ENCODE results near the gene ACER3.
A peak's percentile ranks its signal among the peaks of the same experiment; 100 is the strongest.
"Not testable (repeated sequence)": the region's sequence is repeated elsewhere in the genome, so short reads cannot be mapped to it uniquely, and the experiment has no call there.

Gene ACER3

GRCh38 chr11:76880314-76880713 lies 19.6 kb downstream of the ACER3 start:
- DNase-seq = no peak

- DNase-seq = no peak
These were observed 20.2 kb downstream of the ACER3 start for GRCh38 chr11:76880956-76881355.

GRCh38 chr11:76885390-76886097 lies 24.8 kb downstream of the ACER3 start:
- DNase-seq = peak; percentile 13

- no peak for DNase-seq
These were observed 28.3 kb downstream of the ACER3 start for GRCh38 chr11:76888989-76889388.

- no peak for DNase-seq
These were observed 28.8 kb downstream of the ACER3 start for GRCh38 chr11:76889411-76889975.

GRCh38 chr11:76890329-76890728 lies 29.6 kb downstream of the ACER3 start:
- DNase-seq = no peak

- DNase-seq = no peak
These were observed 30.6 kb downstream of the ACER3 start for GRCh38 chr11:76891285-76891684.

GRCh38 chr11:76891793-76892192 lies 31.1 kb downstream of the ACER3 start:
- DNase-seq = no peak

- no peak for DNase-seq
These were observed 31.6 kb downstream of the ACER3 start for GRCh38 chr11:76892306-76892705.

GRCh38 chr11:76897233-76897632 lies 36.5 kb downstream of the ACER3 start:
- no peak for DNase-seq

- DNase-seq = no peak
These were observed 40.4 kb downstream of the ACER3 start for GRCh38 chr11:76901144-76901543.

GRCh38 chr11:76901622-76902021 lies 40.9 kb downstream of the ACER3 start:
- not testable (repeated sequence) for DNase-seq

- no peak for DNase-seq
These were observed 41.6 kb downstream of the ACER3 start for GRCh38 chr11:76902121-76903014.

- no peak for DNase-seq
These were observed 42.6 kb downstream of the ACER3 start for GRCh38 chr11:76903325-76903724.

GRCh38 chr11:76910620-76911414 lies 50.1 kb downstream of the ACER3 start:
- no peak for DNase-seq

- DNase-seq = no peak
These were observed 50.7 kb downstream of the ACER3 start for GRCh38 chr11:76911415-76911808.

- no peak for DNase-seq
These were observed 56.0 kb downstream of the ACER3 start for GRCh38 chr11:76916712-76917111.

GRCh38 chr11:76918941-76919386 lies 58.2 kb downstream of the ACER3 start:
- peak; percentile 41 for DNase-seq

- no peak for DNase-seq
These were observed 58.7 kb downstream of the ACER3 start for GRCh38 chr11:76919467-76919866.

- DNase-seq = peak; percentile 84
These were observed 59.4 kb downstream of the ACER3 start for GRCh38 chr11:76919887-76920746.

GRCh38 chr11:76927160-76927559 lies 66.4 kb downstream of the ACER3 start:
- DNase-seq = no peak

- no peak for DNase-seq
These were observed 74.3 kb downstream of the ACER3 start for GRCh38 chr11:76935042-76935441.
